SK-N-SH (cell line): Measurements from ENCODE around the gene ITGA5. TPM values are rescaled to one million over a fixed set of nuclear protein-coding genes. Genes with fewer than 3 reads are reported as not detected.

ENCODE experiments used
- CTCF ChIA-PET: fragments of 300-600, 350-600 bp; formaldehyde crosslinking; extraction: SDS; loops from one replicate; lab custom pipeline; 2021; lab: Yijun Ruan, JAX
- POLR2A ChIA-PET: fragments of 350-600 bp; sonication (Branson Sonifier 250); formaldehyde crosslinking; extraction: SDS; loops from one replicate; lab custom pipeline; 2020; ENCODE audit warnings: antibody characterized with exemption, inconsistent platforms; lab: Yijun Ruan, JAX
- DNase-seq: peaks from one replicate; pipeline ENCODE4 v3.0.0; 2012
- H2AFZ ChIP-seq: fragments of 200-600 bp; sonication (generic); 2 replicates; pipeline ENCODE4 v1.8.1; 2016; ENCODE audit warnings: antibody characterized with exemption, mild to moderate bottlenecking, low read depth
- H3F3A ChIP-seq: fragments of 200-600 bp; sonication (generic); replicated peaks from 2 replicates; pipeline ENCODE3; 2016; ENCODE audit warnings: antibody characterized with exemption, mild to moderate bottlenecking; ENCODE audit not compliant: insufficient read depth
- H3K27ac ChIP-seq, 2 experiments: fragments of 200-500 bp in 1 of 2; fragments of 200-600 bp in 1 of 2; sonication (Bioruptor generic) in 1 of 2; sonication (generic), shearing (Covaris generic) in 1 of 2; 2 replicates each; pipeline versions ENCODE4 v1.5.1 to v1.6.1; 2014 to 2016; ENCODE audit warnings: low read depth in 2 of 2, inconsistent platforms in 1 of 2, low read length in 1 of 2, mild to moderate bottlenecking in 1 of 2, mixed read lengths in 1 of 2
- H3K27me3 ChIP-seq: fragments of 200-600 bp; sonication (generic), shearing (Covaris generic); 2 replicates; pipeline ENCODE4 v1.6.1; 2016; ENCODE audit warnings: mixed run types; ENCODE audit not compliant: insufficient read depth
- H3K36me3 ChIP-seq, 2 experiments: fragments of 200-500 bp in 1 of 2; fragments of 200-600 bp in 1 of 2; sonication (Bioruptor generic) in 1 of 2; sonication (generic) in 1 of 2; replicated peaks in 1 of 2; 2 replicates each; pipeline versions ENCODE3 to v1.5.1; 2014 to 2016; ENCODE audit warnings: low read length in 1 of 2, mild to moderate bottlenecking in 1 of 2; ENCODE audit not compliant: insufficient read depth in 2 of 2, control insufficient read depth in 1 of 2
- H3K4me1 ChIP-seq, 2 experiments: fragments of 200-500 bp in 1 of 2; fragments of 200-600 bp in 1 of 2; sonication (Bioruptor generic) in 1 of 2; sonication (generic), shearing (Covaris generic) in 1 of 2; 2 replicates each; pipeline versions ENCODE4 v1.5.1 to v1.6.1; 2014 to 2016; ENCODE audit warnings: low read depth in 1 of 2, low read length in 1 of 2, mixed run types in 1 of 2; ENCODE audit not compliant: insufficient read depth in 2 of 2, control insufficient read depth in 1 of 2
- H3K4me2 ChIP-seq: fragments of 200-600 bp; sonication (generic), shearing (Covaris generic); 2 replicates; pipeline ENCODE4 v1.6.1; 2017; ENCODE audit warnings: mixed run types
- H3K4me3 ChIP-seq, 2 experiments: fragments of 200-500 bp in 1 of 2; fragments of 200-600 bp in 1 of 2; sonication (Bioruptor generic) in 1 of 2; sonication (generic), shearing (Covaris generic) in 1 of 2; 2 replicates each; pipeline versions ENCODE4 v1.5.1 to v1.8.1; 2014 to 2016; ENCODE audit warnings: low read depth in 2 of 2, inconsistent platforms in 1 of 2, low read length in 1 of 2, mild to moderate bottlenecking in 1 of 2, mixed read lengths in 1 of 2, moderate library complexity in 1 of 2
- H3K79me2 ChIP-seq: fragments of 200-600 bp; sonication (generic); 2 replicates; pipeline ENCODE4 v1.8.1; 2017; ENCODE audit warnings: mild to moderate bottlenecking; ENCODE audit not compliant: insufficient read depth
- H3K9ac ChIP-seq: fragments of 200-600 bp; sonication (generic); 2 replicates; pipeline ENCODE4 v1.6.1; 2017; ENCODE audit warnings: mixed run types
- H3K9me2 ChIP-seq: fragments of 200-600 bp; sonication (generic); 2 replicates; pipeline ENCODE4 v1.6.1; 2017; ENCODE audit warnings: mixed run types
- H3K9me3 ChIP-seq: fragments of 200-600 bp; sonication (generic); 2 replicates; pipeline ENCODE4 v1.6.1; 2017; ENCODE audit warnings: mixed run types, mild to moderate bottlenecking, moderate library complexity
- H4K20me1 ChIP-seq: fragments of 200-600 bp; sonication (generic); 2 replicates; pipeline ENCODE4 v1.6.1; 2017; ENCODE audit warnings: mild to moderate bottlenecking, mixed run types; ENCODE audit not compliant: insufficient read depth
- EP300 ChIP-seq, 2 experiments: IDR thresholded peaks; 2 replicates each; pipeline versions ENCODE4 v1.4.0 to v1.6.1; 2012; ENCODE audit warnings: borderline replicate concordance in 1 of 2, low read depth in 1 of 2, low read length in 1 of 2
- EZH2phosphoT487 ChIP-seq: fragments of 200-600 bp; sonication (generic); IDR thresholded peaks from 2 replicates; pipeline ENCODE4 v1.6.1; 2017; ENCODE audit warnings: low read depth, mixed run types, mild to moderate bottlenecking, antibody characterized with exemption, moderate library complexity, borderline replicate concordance
- FOXJ3 ChIP-seq: sonication (generic); formaldehyde crosslinking; IDR thresholded peaks from 2 replicates; pipeline ENCODE4 v1.5.1; 2020; ENCODE audit warnings: mild to moderate bottlenecking, missing genetic modification reagents
- FOXM1 ChIP-seq: IDR thresholded peaks from 2 replicates; pipeline ENCODE4 v1.4.0; 2012; ENCODE audit warnings: low read depth, mild to moderate bottlenecking
- GATA2 ChIP-seq: sonication (generic); formaldehyde crosslinking; IDR thresholded peaks from 2 replicates; pipeline ENCODE4 v1.5.0; 2020; ENCODE audit warnings: mild to moderate bottlenecking, missing genetic modification reagents
- IRF3 ChIP-seq: fragments of 150-350 bp; IDR thresholded peaks from 2 replicates; pipeline ENCODE4 v1.6.1; 2016; ENCODE audit warnings: mild to moderate bottlenecking, low read depth, low read length
- JUND ChIP-seq: IDR thresholded peaks from 2 replicates; pipeline ENCODE4 v1.4.0; 2012
- MAX ChIP-seq: IDR thresholded peaks from 2 replicates; pipeline ENCODE4 v1.4.0; 2012; ENCODE audit warnings: low read depth
- MEF2A ChIP-seq: IDR thresholded peaks from 2 replicates; pipeline ENCODE4 v1.4.0; 2012; ENCODE audit warnings: low read depth, borderline replicate concordance
- NRF1 ChIP-seq: IDR thresholded peaks from 2 replicates; pipeline ENCODE4 v1.6.1; 2012; ENCODE audit warnings: low read depth, mild to moderate bottlenecking, low read length
- PBX3 ChIP-seq: IDR thresholded peaks from 2 replicates; pipeline ENCODE4; 2012
- RAD21 ChIP-seq: IDR thresholded peaks from 2 replicates; pipeline ENCODE4 v1.6.1; 2012; ENCODE audit warnings: mild to moderate bottlenecking, low read length
- RCOR1 ChIP-seq: fragments of 150-350 bp; IDR thresholded peaks from 2 replicates; pipeline ENCODE4 v1.6.1; 2017; ENCODE audit warnings: antibody characterized with exemption, low read length
- RFX5 ChIP-seq: IDR thresholded peaks from 2 replicates; pipeline ENCODE4 v1.6.1; 2012; ENCODE audit warnings: mild to moderate bottlenecking, improper control_type of control experiment, low read length
- SIN3A ChIP-seq: IDR thresholded peaks from 2 replicates; pipeline ENCODE4 v1.6.1; 2012; ENCODE audit warnings: low read depth, mild to moderate bottlenecking, low read length, moderate library complexity, borderline replicate concordance
- TEAD4 ChIP-seq: IDR thresholded peaks from 2 replicates; pipeline ENCODE4 v1.4.0; 2012; ENCODE audit warnings: mild to moderate bottlenecking, borderline replicate concordance; ENCODE audit not compliant: insufficient read depth
- YY1 ChIP-seq: IDR thresholded peaks from 2 replicates; pipeline ENCODE4 v1.4.0; 2012; ENCODE audit warnings: low read depth, mild to moderate bottlenecking
- WGBS: methylation state at CpG from one replicate; pipeline ENCODE4 v1.1.6; 2017; ENCODE audit warnings: low lambda C conversion rate; 5-methylcytosine and 5-hydroxymethylcytosine counted together
- polyA plus RNA-seq, 3 experiments: library from polyadenylated mRNA; depleted of rRNA; stranded (reverse); fragments of >200 nt; gene quantifications; 2 replicates each; pipeline ENCODE4 v1.2.3, GENCODE V29; 2012
- TF ChIP-seq, protein P1 (sequence below): fragments of 150-350 bp; IDR thresholded peaks from 2 replicates; pipeline ENCODE4 v1.6.1; 2017; ENCODE audit warnings: antibody characterized with exemption, low read length, low read depth, borderline replicate concordance
- TF ChIP-seq, protein P2 (sequence below): IDR thresholded peaks from 2 replicates; pipeline ENCODE4 v1.4.0; 2012; ENCODE audit warnings: low read depth, borderline replicate concordance
- TF ChIP-seq, protein P3 (sequence below): IDR thresholded peaks from 2 replicates; pipeline ENCODE4 v1.4.0; 2012; ENCODE audit warnings: low read depth, borderline replicate concordance
- TF ChIP-seq, protein P4 (sequence below): fragments of 200-600 bp; sonication (generic); IDR thresholded peaks from 2 replicates; pipeline ENCODE4 v1.6.1; 2017; ENCODE audit warnings: antibody characterized with exemption, mild to moderate bottlenecking, moderate library complexity

Gene ITGA5
- polyA plus RNA-seq, 1 of the 3 experiments (the other 2 are of a cell fraction) = 52.5 TPM

DNA sequence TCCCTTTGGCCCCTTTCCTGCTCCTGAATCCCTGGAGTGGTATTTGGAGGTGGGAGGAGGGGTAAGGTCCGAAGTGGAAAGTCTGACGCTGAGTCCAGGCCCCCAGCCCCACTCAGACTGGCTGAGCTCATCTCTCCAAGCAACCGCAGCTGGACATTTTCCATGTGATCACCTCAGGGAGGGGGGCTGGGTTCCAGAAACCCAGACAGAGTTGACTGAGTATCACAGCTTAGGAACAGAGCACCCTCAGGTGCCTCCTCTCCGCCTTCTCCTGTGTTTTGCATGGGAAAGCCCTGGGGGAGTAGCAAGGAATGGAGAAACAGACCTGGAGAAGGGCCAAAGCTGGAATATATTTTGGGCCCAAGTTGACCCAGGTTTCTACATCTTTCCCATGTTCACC lies 8.0 kb upstream of the ITGA5 start (continued):
- TF ChIP-seq, protein P1, sequence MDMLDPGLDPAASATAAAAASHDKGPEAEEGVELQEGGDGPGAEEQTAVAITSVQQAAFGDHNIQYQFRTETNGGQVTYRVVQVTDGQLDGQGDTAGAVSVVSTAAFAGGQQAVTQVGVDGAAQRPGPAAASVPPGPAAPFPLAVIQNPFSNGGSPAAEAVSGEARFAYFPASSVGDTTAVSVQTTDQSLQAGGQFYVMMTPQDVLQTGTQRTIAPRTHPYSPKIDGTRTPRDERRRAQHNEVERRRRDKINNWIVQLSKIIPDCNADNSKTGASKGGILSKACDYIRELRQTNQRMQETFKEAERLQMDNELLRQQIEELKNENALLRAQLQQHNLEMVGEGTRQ = no peak
- TF ChIP-seq RFX5 = no peak
- TF ChIP-seq, protein P2, sequence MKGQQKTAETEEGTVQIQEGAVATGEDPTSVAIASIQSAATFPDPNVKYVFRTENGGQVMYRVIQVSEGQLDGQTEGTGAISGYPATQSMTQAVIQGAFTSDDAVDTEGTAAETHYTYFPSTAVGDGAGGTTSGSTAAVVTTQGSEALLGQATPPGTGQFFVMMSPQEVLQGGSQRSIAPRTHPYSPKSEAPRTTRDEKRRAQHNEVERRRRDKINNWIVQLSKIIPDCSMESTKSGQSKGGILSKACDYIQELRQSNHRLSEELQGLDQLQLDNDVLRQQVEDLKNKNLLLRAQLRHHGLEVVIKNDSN = no peak
- no peak for TF ChIP-seq FOXM1
- no peak for TF ChIP-seq YY1
- no peak for TF ChIP-seq MAX
- TF ChIP-seq, protein P3, sequence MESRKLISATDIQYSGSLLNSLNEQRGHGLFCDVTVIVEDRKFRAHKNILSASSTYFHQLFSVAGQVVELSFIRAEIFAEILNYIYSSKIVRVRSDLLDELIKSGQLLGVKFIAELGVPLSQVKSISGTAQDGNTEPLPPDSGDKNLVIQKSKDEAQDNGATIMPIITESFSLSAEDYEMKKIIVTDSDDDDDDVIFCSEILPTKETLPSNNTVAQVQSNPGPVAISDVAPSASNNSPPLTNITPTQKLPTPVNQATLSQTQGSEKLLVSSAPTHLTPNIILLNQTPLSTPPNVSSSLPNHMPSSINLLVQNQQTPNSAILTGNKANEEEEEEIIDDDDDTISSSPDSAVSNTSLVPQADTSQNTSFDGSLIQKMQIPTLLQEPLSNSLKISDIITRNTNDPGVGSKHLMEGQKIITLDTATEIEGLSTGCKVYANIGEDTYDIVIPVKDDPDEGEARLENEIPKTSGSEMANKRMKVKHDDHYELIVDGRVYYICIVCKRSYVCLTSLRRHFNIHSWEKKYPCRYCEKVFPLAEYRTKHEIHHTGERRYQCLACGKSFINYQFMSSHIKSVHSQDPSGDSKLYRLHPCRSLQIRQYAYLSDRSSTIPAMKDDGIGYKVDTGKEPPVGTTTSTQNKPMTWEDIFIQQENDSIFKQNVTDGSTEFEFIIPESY = no peak
- TF ChIP-seq RCOR1 = no peak

DNA sequence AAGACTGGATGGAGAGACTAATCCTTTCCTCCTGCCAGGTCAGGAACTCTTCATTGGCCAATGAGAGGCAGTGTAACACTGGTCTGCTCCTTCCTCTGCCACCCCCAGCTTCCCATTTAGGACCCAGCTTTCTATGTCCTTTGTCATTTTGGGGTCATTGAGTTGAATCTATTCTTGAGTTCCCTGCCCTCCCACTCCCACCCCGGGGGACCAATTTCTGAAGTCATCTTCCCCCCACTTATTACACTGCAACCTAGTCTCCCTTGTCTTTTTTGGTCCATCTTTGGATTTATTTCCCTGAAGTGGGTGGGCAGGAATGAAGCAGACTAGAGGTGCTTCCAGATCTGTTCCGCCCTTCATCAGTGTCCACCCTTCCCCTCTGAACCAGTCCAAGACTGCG lies 7.6 kb upstream of the ITGA5 start:
- DNase-seq = no peak
- Histone ChIP-seq H4K20me1 (no peaks in the 10 kb centered on the region), H3K4me3 (no peak overlapping the region), H3K4me1 (peaks cover 0 to 6% of the 10 kb centered on the region in 2 experiments; a peak in 2 of 4 replicates), H3K27ac (no peak overlapping the region), H3K36me3 (no peaks in the 10 kb centered on the region), H2AFZ (no peak overlapping the region), H3K4me2 (no peak overlapping the region), H3K79me2 (no peaks in the 10 kb centered on the region), H3K27me3 (no peaks in the 10 kb centered on the region), H3K9me2 (no peaks in the 10 kb centered on the region), H3K9me3 (no peaks in the 10 kb centered on the region), H3K9ac (no peak overlapping the region), H3F3A (peaks cover under 1% of the 10 kb centered on the region)
- WGBS = 46% methylated on average over 3 of the region's 3 CpGs
- ChIA-PET CTCF (interaction anchor here (3.8 to 13.7 kb wide), 2 partner anchors 12 to 27 kb away, joined by 19 to 127 read pairs; no protein-coding TSS in a partner anchor), POLR2A (no interaction called here)
- TF ChIP-seq PBX3 (no peak), FOXM1 (no peak), GATA2 (CRISPR knock-in tag) (no peak), RAD21 (no peak), EP300 (IDR thresholded peaks at IDR 0.05; ENCODE audit: borderline replicate concordance in 1 of 2, low read depth in 1 of 2, low read length in 1 of 2) (no peak), TEAD4 (no peak), EZH2phosphoT487 (no peak), RCOR1 (no peak), JUND (no peak), MEF2A (no peak), NRF1 (no peak), FOXJ3 (no peak), SIN3A (no peak), IRF3 (no peak)
- TF ChIP-seq, protein P3 = no peak
- TF ChIP-seq, protein P4, sequence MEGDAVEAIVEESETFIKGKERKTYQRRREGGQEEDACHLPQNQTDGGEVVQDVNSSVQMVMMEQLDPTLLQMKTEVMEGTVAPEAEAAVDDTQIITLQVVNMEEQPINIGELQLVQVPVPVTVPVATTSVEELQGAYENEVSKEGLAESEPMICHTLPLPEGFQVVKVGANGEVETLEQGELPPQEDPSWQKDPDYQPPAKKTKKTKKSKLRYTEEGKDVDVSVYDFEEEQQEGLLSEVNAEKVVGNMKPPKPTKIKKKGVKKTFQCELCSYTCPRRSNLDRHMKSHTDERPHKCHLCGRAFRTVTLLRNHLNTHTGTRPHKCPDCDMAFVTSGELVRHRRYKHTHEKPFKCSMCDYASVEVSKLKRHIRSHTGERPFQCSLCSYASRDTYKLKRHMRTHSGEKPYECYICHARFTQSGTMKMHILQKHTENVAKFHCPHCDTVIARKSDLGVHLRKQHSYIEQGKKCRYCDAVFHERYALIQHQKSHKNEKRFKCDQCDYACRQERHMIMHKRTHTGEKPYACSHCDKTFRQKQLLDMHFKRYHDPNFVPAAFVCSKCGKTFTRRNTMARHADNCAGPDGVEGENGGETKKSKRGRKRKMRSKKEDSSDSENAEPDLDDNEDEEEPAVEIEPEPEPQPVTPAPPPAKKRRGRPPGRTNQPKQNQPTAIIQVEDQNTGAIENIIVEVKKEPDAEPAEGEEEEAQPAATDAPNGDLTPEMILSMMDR = no peak
